HG02642 (cell line): ENCODE data around the gene PGGHG.
"Not testable (repeated sequence)": the region's sequence is repeated elsewhere in the genome, so short reads cannot be mapped to it uniquely, and the experiment has no call there.

ENCODE experiments used
- ATAC-seq: cut with Tn5 transposase; IDR thresholded peaks from one replicate; pipeline ENCODE4 v1.9.1; 2021; ENCODE audit warnings: mild to moderate bottlenecking; ENCODE audit not compliant: unreplicated experiment, poor library complexity

The PGGHG gene

DNA sequence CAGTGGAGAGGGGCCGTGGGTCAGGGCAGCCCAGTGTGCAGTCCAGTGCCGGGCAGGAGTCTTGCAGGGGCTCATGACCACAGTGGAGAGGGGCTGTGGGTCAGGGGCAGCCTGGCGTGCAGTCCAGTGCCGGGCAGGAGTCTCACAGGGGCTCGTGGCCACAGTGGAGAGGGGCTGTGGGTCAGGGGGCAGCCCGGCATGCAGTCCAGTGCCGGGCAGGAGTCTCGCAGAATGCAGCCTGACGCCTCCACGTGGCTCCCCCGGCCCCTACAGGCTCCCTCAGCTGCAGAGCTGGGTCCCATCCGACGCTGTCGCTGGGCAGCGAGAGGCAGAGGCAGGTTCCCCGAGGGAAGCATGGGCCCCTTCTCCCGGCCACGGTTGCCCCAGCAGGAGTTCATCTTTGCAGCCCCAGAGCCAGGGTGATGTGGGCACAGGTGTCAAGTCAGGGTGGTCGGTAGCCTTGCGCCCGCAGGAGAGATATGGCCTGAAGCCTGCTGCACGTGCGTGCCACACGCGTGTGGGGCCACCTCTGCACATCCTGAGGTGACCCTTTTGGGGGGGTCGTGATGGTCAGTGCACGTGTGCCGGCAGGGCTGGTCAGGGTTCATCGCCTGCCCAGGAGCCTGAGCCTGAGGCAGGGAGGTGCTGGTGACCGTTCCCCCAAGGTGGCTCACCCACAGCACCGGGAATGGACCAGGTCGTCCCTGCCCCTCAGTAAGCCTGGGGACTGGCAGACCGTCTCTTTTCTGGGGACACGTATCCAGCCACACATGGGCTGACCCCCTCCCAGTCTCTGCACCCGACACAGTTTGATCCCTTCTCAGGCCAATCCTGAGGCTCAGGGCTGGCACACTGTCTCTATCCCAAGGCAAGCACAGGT lies 7.5 kb downstream of the PGGHG start:
- no peak for ATAC-seq

DNA sequence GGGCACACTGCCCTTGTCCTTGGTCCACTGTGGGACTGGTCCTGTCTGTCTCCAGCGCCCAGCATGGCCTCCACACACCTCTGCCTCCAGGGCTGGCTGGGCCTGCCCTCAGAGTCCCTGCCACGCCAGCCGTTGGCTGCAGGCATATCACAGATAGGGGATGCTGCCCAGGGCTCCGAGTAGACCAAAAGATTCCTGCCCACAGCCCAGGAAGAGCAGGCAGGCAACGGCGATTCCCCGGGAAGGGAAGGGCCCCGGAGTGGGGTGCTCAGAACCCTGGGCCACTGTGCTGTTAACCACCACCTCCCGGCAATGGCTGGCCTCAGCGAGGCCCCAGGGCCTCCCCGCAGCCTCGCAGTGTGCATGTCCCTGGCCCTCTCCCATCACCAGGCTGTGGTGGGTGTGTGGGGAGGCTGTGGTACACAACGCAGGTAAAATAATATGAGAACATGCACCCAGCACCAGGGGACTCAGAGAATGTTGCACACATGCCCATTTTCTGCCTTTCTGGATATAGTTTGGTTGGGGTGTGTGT lies 8.2 kb downstream of the PGGHG start:
- no peak for ATAC-seq

GRCh38 chr11:297586-298405 lies 8.9 kb downstream of the PGGHG start:
- ATAC-seq: no peak

GRCh38 chr11:298406-299065 lies 9.6 kb downstream of the PGGHG start:
- no peak for ATAC-seq

DNA sequence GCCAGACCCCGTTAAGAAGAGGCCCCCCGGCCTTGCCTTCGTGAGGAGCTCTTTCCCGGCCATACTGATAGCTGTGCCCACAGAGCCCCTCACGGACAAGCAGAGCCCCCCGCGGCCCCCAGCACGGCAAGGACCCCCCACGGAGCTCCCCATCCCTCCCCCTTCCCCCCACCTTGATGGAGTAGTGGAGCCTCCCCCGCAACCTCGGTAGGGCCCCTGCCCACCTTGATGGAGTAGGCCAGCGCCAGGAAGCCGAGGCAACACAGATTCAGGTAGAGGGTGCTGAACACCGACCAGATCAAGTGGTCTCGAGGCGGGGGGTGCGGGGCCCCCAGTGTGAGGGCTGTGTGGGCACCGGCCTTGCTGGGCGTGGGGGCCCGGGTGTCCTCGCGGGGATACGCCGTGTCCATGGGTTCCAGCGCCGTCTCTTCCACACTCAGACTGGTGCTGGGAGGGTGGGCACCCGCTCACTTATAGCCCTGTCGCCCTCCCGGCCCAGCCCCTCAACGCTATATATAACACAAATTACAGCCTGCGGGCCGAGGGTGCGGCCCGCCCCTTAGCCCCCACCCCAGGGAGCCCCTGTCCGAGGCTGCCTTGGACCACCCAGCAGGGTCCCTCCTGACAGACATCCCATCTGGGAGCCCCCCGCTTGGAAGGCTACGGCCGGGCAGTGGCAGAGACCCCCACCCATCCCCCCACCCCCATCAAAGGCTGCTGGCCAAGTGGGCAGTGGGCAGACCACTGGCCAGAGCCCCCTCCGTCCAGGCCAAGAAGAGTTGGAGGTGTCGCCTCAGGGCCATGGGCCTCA lies 10.4 kb downstream of the PGGHG start, which contains the start of gene IFITM5:
TSS of gene IFITM5 (minus strand) at position 446 of the 811 bp plus-strand sequence. CDS start at position 410, 36 bp downstream.
- ATAC-seq: no peak

DNA sequence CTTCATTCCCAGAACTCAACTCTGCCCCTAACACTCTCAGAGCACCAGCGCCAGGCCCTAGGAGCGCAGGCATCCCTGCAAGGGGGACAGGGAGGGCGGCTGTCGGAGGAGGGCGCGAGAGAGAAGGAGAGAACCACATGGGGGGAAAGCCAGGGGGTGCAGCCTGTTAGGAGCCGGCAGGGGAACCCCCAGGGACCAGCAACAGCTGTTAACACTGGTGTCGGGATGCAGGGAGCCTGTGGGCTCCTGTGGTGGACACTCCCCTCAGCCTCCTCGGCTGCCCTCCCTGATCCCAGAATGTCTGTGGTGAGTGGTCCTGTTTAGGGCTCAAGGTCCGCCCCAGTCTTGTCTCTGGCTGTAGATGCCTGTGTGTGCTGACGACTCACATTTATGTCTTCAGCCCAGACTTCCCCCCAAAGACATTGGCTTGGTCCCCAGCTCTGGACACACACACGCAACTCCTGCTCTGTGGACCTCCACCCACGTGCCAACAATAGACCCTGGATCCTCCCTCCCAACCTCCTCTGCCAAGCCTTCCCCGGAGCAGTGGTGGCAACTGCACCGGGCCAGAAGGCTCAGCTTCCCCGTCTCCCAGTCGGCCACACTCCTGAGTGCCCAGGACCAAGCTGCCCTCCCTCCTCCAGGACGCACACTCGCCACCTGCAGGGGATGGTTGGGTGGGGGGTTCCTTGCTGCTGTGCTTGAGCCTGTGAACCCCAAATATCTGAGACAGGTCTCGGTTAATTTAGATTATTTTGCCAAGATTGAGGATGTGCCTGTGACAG lies 11.2 kb downstream of the PGGHG start:
- no peak for ATAC-seq

DNA sequence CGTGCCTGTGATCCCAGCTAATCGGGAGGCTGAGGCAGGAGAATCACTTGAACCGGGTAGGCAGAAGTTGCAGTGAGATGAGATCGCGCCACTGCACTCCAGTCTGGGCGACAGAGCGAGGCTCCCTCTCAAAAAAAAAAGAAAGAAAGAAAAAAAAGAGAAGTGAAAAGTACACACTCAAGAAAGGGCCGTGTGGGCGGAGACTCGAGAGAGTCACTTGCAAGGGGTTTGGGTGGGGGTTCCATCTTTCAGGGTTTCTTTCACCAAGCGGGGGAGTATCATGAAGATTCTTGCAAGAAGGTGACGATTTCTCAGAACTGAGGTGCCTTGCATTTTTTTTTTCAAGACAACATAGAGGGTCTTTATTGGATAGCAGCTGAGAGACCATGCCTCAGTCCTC lies 14.4 kb downstream of the PGGHG start:
- ATAC-seq: no peak

GRCh38 chr11:304061-304506 lies 15.2 kb downstream of the PGGHG start:
- ATAC-seq: no peak

DNA sequence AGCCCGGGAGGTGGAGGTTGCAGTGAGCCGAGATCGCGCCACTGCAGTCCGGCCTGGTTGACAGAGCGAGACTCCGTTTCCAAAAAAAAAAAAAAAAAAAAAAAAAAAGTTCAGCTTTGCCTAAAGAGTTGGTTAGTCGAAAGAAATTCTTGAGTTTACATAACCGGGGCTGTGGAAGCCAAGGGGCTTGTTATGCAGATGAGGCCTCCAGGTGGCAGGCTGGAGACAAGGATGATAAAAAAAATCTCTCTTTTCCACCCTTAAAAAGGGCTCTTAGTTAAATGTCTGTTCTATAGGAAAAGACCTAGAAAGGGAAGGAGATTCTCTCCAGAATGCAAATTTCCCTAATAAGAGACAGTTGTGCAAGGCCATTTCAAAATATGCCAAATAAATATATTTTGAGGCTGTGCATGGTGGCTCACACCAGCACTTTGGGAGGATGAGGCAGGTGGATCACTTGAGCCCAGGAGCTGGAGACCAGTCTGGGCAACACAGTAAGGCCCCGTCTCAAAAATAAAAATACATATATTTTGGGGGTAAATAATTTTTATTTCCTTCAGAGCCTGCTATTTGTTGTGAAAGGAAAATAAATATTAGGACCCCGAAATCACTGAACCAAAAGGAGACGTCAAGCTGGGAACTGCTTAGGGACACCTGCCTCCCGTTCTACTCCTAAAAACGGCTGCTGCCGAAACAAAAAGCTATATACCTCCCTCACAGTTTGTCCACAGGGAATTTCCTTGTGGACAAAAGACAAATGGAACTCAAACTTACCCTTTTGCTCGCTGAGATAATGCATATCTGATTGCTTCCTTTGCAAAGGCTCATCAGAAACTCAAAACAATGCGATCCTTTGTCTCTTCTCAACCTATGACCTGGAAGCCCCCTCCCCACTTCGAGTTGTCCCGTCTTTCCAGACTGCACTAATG lies 16.3 kb downstream of the PGGHG start:
- ATAC-seq: no peak

DNA sequence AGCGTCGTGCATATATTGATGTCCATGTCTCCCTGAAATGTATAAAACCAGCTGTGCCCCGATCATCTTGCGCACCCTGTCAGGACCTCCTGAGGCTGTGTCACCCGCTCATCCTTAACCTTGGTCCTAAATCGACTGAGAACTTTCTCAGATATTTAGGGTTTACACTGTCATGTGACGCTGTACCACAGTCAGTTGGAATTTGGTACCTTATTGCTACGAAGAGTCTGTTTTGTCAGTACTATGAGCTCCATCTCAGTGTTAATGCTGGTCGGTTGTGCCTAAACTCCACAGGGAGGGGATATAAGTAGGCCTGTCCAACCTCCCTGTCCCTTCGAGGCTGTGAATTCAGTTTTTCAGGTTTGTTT lies 16.9 kb downstream of the PGGHG start:
- ATAC-seq: no peak

- ATAC-seq: no peak
Measured at GRCh38 chr11:306645-307371, 17.9 kb downstream of the PGGHG start.

DNA sequence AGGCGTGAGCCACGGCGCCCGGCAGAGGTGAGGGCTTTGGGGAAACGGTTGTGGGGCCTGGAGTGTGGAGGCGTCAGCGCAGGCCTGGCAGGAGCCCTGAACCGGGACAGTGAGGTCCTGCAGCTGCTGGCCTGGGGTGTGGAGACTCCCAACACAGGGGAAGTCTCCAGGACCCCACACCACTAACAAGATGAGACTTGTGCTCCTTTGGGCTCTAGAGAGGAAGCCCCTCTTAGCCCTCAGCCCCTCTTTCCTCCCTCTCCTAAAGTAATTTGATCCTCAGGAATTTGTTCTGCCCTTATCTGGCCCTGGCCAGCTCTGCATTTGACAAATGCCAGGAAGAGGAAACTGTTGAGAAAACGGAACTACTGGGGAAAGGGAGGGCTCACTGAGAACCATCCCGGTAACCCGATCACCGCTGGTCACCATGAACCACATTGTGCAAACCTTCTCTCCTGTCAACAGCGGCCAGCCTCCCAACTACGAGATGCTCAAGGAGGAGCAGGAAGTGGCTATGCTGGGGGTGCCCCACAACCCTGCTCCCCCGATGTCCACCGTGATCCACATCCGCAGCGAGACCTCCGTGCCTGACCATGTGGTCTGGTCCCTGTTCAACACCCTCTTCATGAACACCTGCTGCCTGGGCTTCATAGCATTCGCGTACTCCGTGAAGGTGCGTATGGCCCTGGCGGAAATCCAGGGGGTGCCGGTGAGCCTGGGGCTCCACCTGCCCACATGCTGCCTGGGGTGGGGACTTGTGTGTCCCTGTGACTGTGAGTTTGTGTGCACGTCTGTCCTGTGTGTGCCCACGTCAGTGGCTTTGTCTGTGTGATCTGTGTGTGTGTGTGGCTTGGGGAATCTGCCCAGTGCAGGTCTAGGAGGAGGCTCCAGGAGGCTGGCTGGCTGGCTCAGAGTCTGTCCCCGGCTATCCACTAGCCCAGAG lies 19.1 kb downstream of the PGGHG start, which contains the start of gene IFITM2:
TSS of gene IFITM2 (plus strand) at position 51 of the 943 bp plus-strand sequence. CDS start at position 428, 377 bp downstream.
- ATAC-seq: peak; percentile 23

DNA sequence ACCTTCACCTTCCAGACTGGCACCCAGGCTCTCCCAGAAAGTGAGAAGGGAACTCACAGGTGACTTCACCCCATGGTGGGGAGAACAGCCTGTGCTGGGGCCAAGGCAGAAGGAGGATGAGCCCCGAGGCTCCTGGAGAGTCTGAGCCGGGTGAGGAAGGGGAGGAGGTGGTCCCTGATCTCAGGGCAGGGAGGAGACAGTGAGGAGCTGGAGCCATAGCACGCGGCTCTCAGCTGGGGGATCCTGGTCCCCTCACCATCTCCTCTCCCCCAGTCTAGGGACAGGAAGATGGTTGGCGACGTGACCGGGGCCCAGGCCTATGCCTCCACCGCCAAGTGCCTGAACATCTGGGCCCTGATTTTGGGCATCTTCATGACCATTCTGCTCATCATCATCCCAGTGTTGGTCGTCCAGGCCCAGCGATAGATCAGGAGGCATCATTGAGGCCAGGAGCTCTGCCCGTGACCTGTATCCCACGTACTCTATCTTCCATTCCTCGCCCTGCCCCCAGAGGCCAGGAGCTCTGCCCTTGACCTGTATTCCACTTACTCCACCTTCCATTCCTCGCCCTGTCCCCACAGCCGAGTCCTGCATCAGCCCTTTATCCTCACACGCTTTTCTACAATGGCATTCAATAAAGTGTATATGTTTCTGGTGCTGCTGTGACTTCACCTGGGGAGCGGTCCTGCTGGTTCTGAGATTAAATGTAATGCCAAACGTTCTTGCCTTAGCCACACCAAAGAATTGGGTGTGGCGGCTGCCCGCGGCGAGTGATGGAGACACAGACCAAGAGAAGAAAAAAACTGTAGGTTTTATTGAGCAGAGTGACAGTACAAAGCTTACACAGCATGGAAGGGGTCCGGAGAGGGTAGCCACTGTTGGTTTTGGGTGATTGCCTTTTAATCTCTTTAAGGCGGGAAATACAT lies 20.1 kb downstream of the PGGHG start:
- peak; percentile 11 for ATAC-seq

DNA sequence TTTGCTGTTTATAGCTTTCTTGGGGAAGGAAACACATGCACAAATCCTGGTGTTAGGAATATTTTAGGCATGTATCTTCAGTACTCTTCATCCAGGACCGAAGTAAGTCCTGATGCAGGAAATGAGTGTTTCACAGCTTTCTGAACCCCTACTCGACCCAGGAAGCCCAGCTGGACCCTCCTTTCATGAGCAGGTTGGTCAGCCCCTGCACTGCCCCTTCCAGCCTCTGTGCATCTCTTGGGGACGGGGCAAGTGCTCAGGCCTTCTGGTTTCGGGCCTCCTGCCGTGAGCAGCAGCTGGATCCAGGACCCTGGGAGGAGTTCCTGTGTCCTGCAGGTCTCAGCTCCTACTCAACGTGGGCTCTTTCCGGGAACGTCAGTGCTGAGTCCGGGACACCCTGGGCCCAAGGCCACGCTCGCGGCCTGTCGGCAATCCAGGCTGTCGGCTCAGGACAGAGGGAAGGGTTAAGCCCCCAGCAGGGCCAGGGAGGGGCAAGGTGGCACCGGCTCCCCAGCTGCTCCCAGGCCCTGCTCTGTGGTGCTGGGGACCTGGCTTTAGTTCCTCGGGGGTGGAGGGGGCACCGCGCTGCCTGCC lies 21.1 kb downstream of the PGGHG start:
- not testable (repeated sequence) for ATAC-seq
